ENCODE results near the gene SAMHD1.
A peak's percentile ranks its signal among the peaks of the same experiment; 100 is the strongest.
"Not testable (repeated sequence)": the region's sequence is repeated elsewhere in the genome, so short reads cannot be mapped to it uniquely, and the experiment has no call there.

SAMHD1 gene

GRCh38 chr20:36936341-36936740 lies 15.2 kb downstream of the SAMHD1 start:
- no peaks in the 10 kb centered on the region for H3K4me1 Mint-ChIP-seq
- no peak for ATAC-seq (replicated peaks)
- H3K9me3 Mint-ChIP-seq, result no peaks in the 10 kb centered on the region
- H3K27ac Mint-ChIP-seq, result no peak overlapping the region
- H3K27me3 Mint-ChIP-seq, result no peaks in the 10 kb centered on the region
- H3K36me3 Mint-ChIP-seq, result peaks cover 12 to 29% of the 10 kb centered on the region in 2 donors
- no peak for DNase-seq
- no peak overlapping the region for H3K4me3 Mint-ChIP-seq

- not testable (repeated sequence) for H3K27ac Mint-ChIP-seq; H3K27me3 Mint-ChIP-seq; H3K4me3 Mint-ChIP-seq; ATAC-seq (replicated peaks); H3K9me3 Mint-ChIP-seq; DNase-seq; H3K4me1 Mint-ChIP-seq
- H3K36me3 Mint-ChIP-seq, result peaks cover 14 to 40% of the 10 kb centered on the region in 2 donors
Observed at GRCh38 chr20:36933571-36933970, 17.9 kb downstream of the SAMHD1 start.

GRCh38 chr20:36932476-36933426 lies 18.8 kb downstream of the SAMHD1 start:
- DNase-seq (no peak), ATAC-seq (replicated peaks) (no peak)
- Mint-ChIP-seq H3K4me3 (no peak overlapping the region), H3K27ac (no peak overlapping the region), H3K4me1 (no peaks in the 10 kb centered on the region), H3K9me3 (no peaks in the 10 kb centered on the region), H3K36me3 (peaks cover 20 to 41% of the 10 kb centered on the region in 2 donors), H3K27me3 (no peaks in the 10 kb centered on the region)

- DNase-seq; H3K27me3 Mint-ChIP-seq; H3K9me3 Mint-ChIP-seq; H3K4me3 Mint-ChIP-seq; H3K27ac Mint-ChIP-seq; H3K4me1 Mint-ChIP-seq; ATAC-seq (replicated peaks): not testable (repeated sequence)
- H3K36me3 Mint-ChIP-seq, result peaks cover 20 to 38% of the 10 kb centered on the region in 2 donors
Observed at GRCh38 chr20:36932067-36932466, 19.4 kb downstream of the SAMHD1 start.

GRCh38 chr20:36929691-36930090 lies 21.8 kb downstream of the SAMHD1 start:
- H3K27me3 Mint-ChIP-seq, result no peaks in the 10 kb centered on the region
- peaks cover 18 to 35% of the 10 kb centered on the region in 2 donors for H3K36me3 Mint-ChIP-seq
- H3K27ac Mint-ChIP-seq, result no peak overlapping the region
- ATAC-seq (replicated peaks) (no peak), DNase-seq (no peak)
- no peaks in the 10 kb centered on the region for H3K9me3 Mint-ChIP-seq
- peaks cover 0 to 8% of the 10 kb centered on the region in 2 donors for H3K4me1 Mint-ChIP-seq
- H3K4me3 Mint-ChIP-seq, result no peak overlapping the region

GRCh38 chr20:36929290-36929689 lies 22.2 kb downstream of the SAMHD1 start:
- H3K9me3 Mint-ChIP-seq, result no peaks in the 10 kb centered on the region
- H3K4me1 Mint-ChIP-seq, result peaks cover 0 to 8% of the 10 kb centered on the region in 2 donors
- peaks cover 16 to 34% of the 10 kb centered on the region in 2 donors for H3K36me3 Mint-ChIP-seq
- DNase-seq (no peak), ATAC-seq (replicated peaks) (no peak)
- H3K4me3 Mint-ChIP-seq, result no peak overlapping the region
- H3K27me3 Mint-ChIP-seq, result no peaks in the 10 kb centered on the region
- no peak overlapping the region for H3K27ac Mint-ChIP-seq

GRCh38 chr20:36927704-36928103 lies 23.8 kb downstream of the SAMHD1 start:
- ATAC-seq (replicated peaks), result no peak
- Mint-ChIP-seq H3K36me3 (peaks cover 16 to 29% of the 10 kb centered on the region in 2 donors), H3K27ac (no peak overlapping the region), H3K9me3 (no peaks in the 10 kb centered on the region), H3K4me1 (peaks cover 0 to 8% of the 10 kb centered on the region in 2 donors), H3K4me3 (no peak overlapping the region), H3K27me3 (no peaks in the 10 kb centered on the region)
- no peak for DNase-seq

GRCh38 chr20:36926653-36927200 lies 24.8 kb downstream of the SAMHD1 start:
- Mint-ChIP-seq H3K9me3 (no peaks in the 10 kb centered on the region), H3K27me3 (no peaks in the 10 kb centered on the region), H3K4me3 (no peak overlapping the region), H3K27ac (no peak overlapping the region), H3K36me3 (peaks cover 16 to 25% of the 10 kb centered on the region in 2 donors), H3K4me1 (peaks cover 0 to 8% of the 10 kb centered on the region in 2 donors)
- ATAC-seq (replicated peaks) (peak; percentile 84 to 96), DNase-seq (no peak)

- ATAC-seq (replicated peaks), result no peak
- no peaks in the 10 kb centered on the region for H3K9me3 Mint-ChIP-seq
- H3K27me3 Mint-ChIP-seq, result no peaks in the 10 kb centered on the region
- peaks cover 14 to 18% of the 10 kb centered on the region in 2 donors for H3K36me3 Mint-ChIP-seq
- H3K4me1 Mint-ChIP-seq, result peaks cover 0 to 8% of the 10 kb centered on the region in 2 donors
- no peak for DNase-seq
- no peak overlapping the region for H3K4me3 Mint-ChIP-seq
- no peak overlapping the region for H3K27ac Mint-ChIP-seq
Observed at GRCh38 chr20:36925234-36925633, 26.3 kb downstream of the SAMHD1 start.

GRCh38 chr20:36924167-36925045 lies 27.1 kb downstream of the SAMHD1 start:
- ATAC-seq (replicated peaks), result no peak
- Mint-ChIP-seq H3K4me1 (peaks cover 0 to 8% of the 10 kb centered on the region in 2 donors), H3K4me3 (no peak overlapping the region), H3K36me3 (peaks cover 14 to 15% of the 10 kb centered on the region in 2 donors), H3K27ac (no peak overlapping the region), H3K9me3 (no peaks in the 10 kb centered on the region), H3K27me3 (no peaks in the 10 kb centered on the region)
- no peak for DNase-seq

GRCh38 chr20:36920334-36920730 lies 31.2 kb downstream of the SAMHD1 start:
- no peaks in the 10 kb centered on the region for H3K36me3 Mint-ChIP-seq
- no peak overlapping the region for H3K4me3 Mint-ChIP-seq
- no peak overlapping the region for H3K27ac Mint-ChIP-seq
- ATAC-seq (replicated peaks) (no peak), DNase-seq (no peak)
- no peaks in the 10 kb centered on the region for H3K4me1 Mint-ChIP-seq
- H3K27me3 Mint-ChIP-seq, result no peaks in the 10 kb centered on the region
- H3K9me3 Mint-ChIP-seq, result no peaks in the 10 kb centered on the region

GRCh38 chr20:36919715-36920333 lies 31.7 kb downstream of the SAMHD1 start:
- H3K27ac Mint-ChIP-seq, result no peak overlapping the region

GRCh38 chr20:36917943-36918342 lies 33.6 kb downstream of the SAMHD1 start:
- Mint-ChIP-seq H3K4me3 (no peak overlapping the region), H3K4me1 (no peaks in the 10 kb centered on the region), H3K36me3 (peaks cover 9 to 14% of the 10 kb centered on the region in 2 donors), H3K27ac (no peak overlapping the region), H3K9me3 (no peaks in the 10 kb centered on the region), H3K27me3 (no peaks in the 10 kb centered on the region)
- ATAC-seq (replicated peaks) (no peak), DNase-seq (no peak)

More at GRCh38 chr20:36919715-36920333, 31.7 kb downstream of the SAMHD1 start:
- H3K9me3 Mint-ChIP-seq, result no peaks in the 10 kb centered on the region
- H3K36me3 Mint-ChIP-seq, result peaks cover 2% of the 10 kb centered on the region in 2 donors
- peak; percentile 55 to 66 for ATAC-seq (replicated peaks)
- no peaks in the 10 kb centered on the region for H3K27me3 Mint-ChIP-seq
- H3K4me3 Mint-ChIP-seq, result no peak overlapping the region
- H3K4me1 Mint-ChIP-seq, result no peaks in the 10 kb centered on the region
- peak; percentile 6 for DNase-seq

GRCh38 chr20:36917240-36917639 lies 34.3 kb downstream of the SAMHD1 start:
- Mint-ChIP-seq H3K27me3 (no peaks in the 10 kb centered on the region), H3K36me3 (peaks cover 11 to 17% of the 10 kb centered on the region in 2 donors), H3K4me3 (no peak overlapping the region), H3K9me3 (no peaks in the 10 kb centered on the region), H3K4me1 (no peaks in the 10 kb centered on the region), H3K27ac (no peak overlapping the region)
- no peak for DNase-seq
- ATAC-seq (replicated peaks), result no peak
